Subcutaneous abdominal adipose tissue (tissue), 5 donors: Measurements from ENCODE around the gene VIP.
"Not testable (repeated sequence)": the region's sequence is repeated elsewhere in the genome, so short reads cannot be mapped to it uniquely, and the experiment has no call there.

Experiments used
- H3K27ac ChIP-seq: one replicate; pipeline ENCODE4 v1.7.0; 2013; ENCODE audit warnings: low read depth, mild to moderate bottlenecking, inconsistent platforms, low read length, moderate library complexity
- H3K27me3 ChIP-seq, 5 donors: one replicate each; pipeline ENCODE4 v1.7.0; 2013; ENCODE audit warnings: low read length in 5 of 5, inconsistent platforms in 1 of 5; ENCODE audit not compliant: control insufficient read depth in 5 of 5, insufficient read depth in 4 of 5
- H3K36me3 ChIP-seq, 5 donors: one replicate each; pipeline ENCODE4 v1.7.0; 2013; ENCODE audit warnings: low read length in 5 of 5; ENCODE audit not compliant: control insufficient read depth in 5 of 5, insufficient read depth in 5 of 5
- H3K4me1 ChIP-seq, 5 donors: one replicate each; pipeline ENCODE4 v1.7.0; 2013; ENCODE audit warnings: low read length in 5 of 5, mild to moderate bottlenecking in 3 of 5, moderate library complexity in 1 of 5; ENCODE audit not compliant: control insufficient read depth in 5 of 5, insufficient read depth in 5 of 5
- H3K4me3 ChIP-seq, 5 donors: one replicate each; pipeline ENCODE4 v1.7.0; 2013; ENCODE audit warnings: low read length in 5 of 5, low read depth in 1 of 5
- H3K9ac ChIP-seq, 5 donors: one replicate each; pipeline ENCODE4 v1.7.0; 2013; ENCODE audit warnings: low read length in 5 of 5, mild to moderate bottlenecking in 4 of 5, moderate library complexity in 3 of 5
- H3K9me3 ChIP-seq, 5 donors: one replicate each; pipeline ENCODE4 v1.7.0; 2013; ENCODE audit warnings: low read length in 5 of 5; ENCODE audit not compliant: control insufficient read depth in 5 of 5
- donor health status: healthy.
- donor health status: healthy.
- donor health status: healthy.
- donor health status: healthy.
- donor health status: healthy.

VIP gene

GRCh38 chr6:152750694-152751093, at the start of gene VIP:
TSS of gene VIP (plus strand) at chr6:152750797. CDS start at chr6:152752178, 1,381 bp downstream.
- H3K36me3 ChIP-seq, result no peaks in the 10 kb centered on the region
- H3K9ac ChIP-seq, result no peak within 1 kb of the TSS
- H3K27ac ChIP-seq, result no peak within 1 kb of the TSS
- H3K4me1 ChIP-seq, result no peaks in the 10 kb centered on the region
- H3K27me3 ChIP-seq, result peaks cover 0 to 5% (median 0%) of the 10 kb centered on the region in 5 donors
- H3K9me3 ChIP-seq, result no peaks in the 10 kb centered on the region
- H3K4me3 ChIP-seq, result no peak within 1 kb of the TSS

- H3K9ac ChIP-seq, result peak overlapping the region in 2 of 5 donors; percentile 11 to 46
- H3K4me3 ChIP-seq, result peak overlapping the region in 4 of 5 donors; percentile 7 to 58 (median 44)
Observed at GRCh38 chr6:152701081-152701862, 49.3 kb upstream of the VIP start.

DNA sequence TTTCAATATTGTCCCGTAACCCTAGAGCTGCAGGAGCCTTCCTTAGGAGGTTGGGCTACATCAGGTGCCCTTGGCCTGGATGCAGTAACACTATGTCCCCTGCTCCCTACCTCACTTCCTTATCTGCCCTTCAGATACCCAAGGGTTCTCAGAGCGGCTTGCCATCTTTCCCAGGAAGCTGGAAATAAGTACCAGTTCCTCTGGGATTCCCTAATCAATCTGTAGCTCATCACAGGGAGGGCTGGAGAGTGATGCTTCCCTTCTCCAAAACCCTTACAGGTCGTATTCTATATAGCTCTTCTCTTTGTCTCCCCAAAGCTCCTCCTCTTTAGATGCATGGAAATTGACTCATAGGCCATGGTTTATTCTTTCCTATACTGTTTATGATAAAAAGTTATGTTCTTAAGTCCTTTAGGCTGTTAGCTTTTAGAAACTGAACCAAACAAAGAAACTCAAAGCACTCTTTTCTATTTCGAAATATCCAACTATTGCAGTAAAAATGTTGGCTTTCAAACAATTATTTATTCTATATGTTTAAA, 48.7 kb upstream of the VIP start:
- Histone ChIP-seq H3K4me1 (peaks cover 0 to 17% (median 0%) of the 10 kb centered on the region in 5 donors), H3K27me3 (no peaks in the 10 kb centered on the region), H3K9ac (peak overlapping the region in 2 of 5 donors; percentile 11 to 46), H3K36me3 (no peaks in the 10 kb centered on the region), H3K4me3 (peak overlapping the region in 4 of 5 donors; percentile 7 to 58 (median 44)), H3K9me3 (no peaks in the 10 kb centered on the region), H3K27ac (peak overlapping the region; percentile 47)

More at GRCh38 chr6:152701081-152701862, 49.3 kb upstream of the VIP start:
- Histone ChIP-seq H3K4me1 (peaks cover 0 to 17% (median 0%) of the 10 kb centered on the region in 5 donors), H3K9me3 (no peaks in the 10 kb centered on the region), H3K27ac (peak overlapping the region; percentile 47), H3K27me3 (no peaks in the 10 kb centered on the region), H3K36me3 (no peaks in the 10 kb centered on the region)

DNA sequence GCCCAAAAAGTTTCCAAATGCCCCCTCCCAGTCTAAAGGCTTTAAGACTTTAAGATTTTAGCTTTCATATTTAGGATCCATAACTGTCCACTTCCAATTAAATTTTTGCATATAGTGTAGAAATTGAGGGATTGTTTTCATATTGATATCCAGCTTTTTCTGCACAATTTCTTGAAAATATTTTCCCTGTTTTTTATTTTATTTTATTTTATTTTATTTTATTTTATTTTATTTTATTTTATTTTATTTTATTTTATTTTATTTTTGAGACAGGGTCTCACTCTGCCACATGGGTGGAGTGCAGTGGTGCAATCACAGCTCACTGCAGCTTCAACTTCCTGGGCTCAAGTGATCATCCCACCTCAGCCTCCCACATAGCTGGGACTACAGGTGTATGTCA, 46.8 kb upstream of the VIP start:
- H3K4me3 ChIP-seq, H3K9ac ChIP-seq, H3K27me3 ChIP-seq, H3K9me3 ChIP-seq, H3K36me3 ChIP-seq, H3K27ac ChIP-seq: not testable (repeated sequence)
- H3K4me1 ChIP-seq, result peaks cover 0 to 17% (median 0%) of the 10 kb centered on the region in 5 donors

- H3K36me3 ChIP-seq, result no peaks in the 10 kb centered on the region
- peaks cover 0 to 4% (median 0%) of the 10 kb centered on the region in 5 donors for H3K9me3 ChIP-seq
- H3K9ac ChIP-seq, result no peak overlapping the region
- H3K4me3 ChIP-seq, result no peak overlapping the region
- H3K27ac ChIP-seq, result no peak overlapping the region
- H3K4me1 ChIP-seq, result peaks cover 0 to 17% (median 0%) of the 10 kb centered on the region in 5 donors
- H3K27me3 ChIP-seq, result no peaks in the 10 kb centered on the region
Observed at GRCh38 chr6:152705327-152705726, 45.3 kb upstream of the VIP start.

- H3K4me1 ChIP-seq, result peaks cover 0 to 2% (median 0%) of the 10 kb centered on the region in 5 donors
- H3K27me3 ChIP-seq, result no peaks in the 10 kb centered on the region
- H3K4me3 ChIP-seq, result no peak overlapping the region
- H3K9me3 ChIP-seq, result no peaks in the 10 kb centered on the region
- no peak overlapping the region for H3K9ac ChIP-seq
- H3K27ac ChIP-seq, result no peak overlapping the region
- H3K36me3 ChIP-seq, result no peaks in the 10 kb centered on the region
Observed at GRCh38 chr6:152716322-152716721, 34.3 kb upstream of the VIP start.

GRCh38 chr6:152720974-152721373, 29.6 kb upstream of the VIP start:
- Histone ChIP-seq H3K27me3 (peaks cover 0 to 6% (median 0%) of the 10 kb centered on the region in 5 donors), H3K9me3 (no peaks in the 10 kb centered on the region), H3K36me3 (peaks cover 0 to 6% (median 0%) of the 10 kb centered on the region in 5 donors), H3K9ac (no peak overlapping the region), H3K27ac (no peak overlapping the region), H3K4me3 (no peak overlapping the region), H3K4me1 (peaks cover 0 to 11% (median 7%) of the 10 kb centered on the region in 5 donors)

- Histone ChIP-seq H3K4me1 (peaks cover 0 to 11% (median 7%) of the 10 kb centered on the region in 5 donors), H3K9ac (no peak overlapping the region), H3K4me3 (no peak overlapping the region), H3K27me3 (peaks cover 0 to 6% (median 0%) of the 10 kb centered on the region in 5 donors), H3K9me3 (no peaks in the 10 kb centered on the region), H3K36me3 (peaks cover 0 to 6% (median 0%) of the 10 kb centered on the region in 5 donors), H3K27ac (no peak overlapping the region)
Observed at GRCh38 chr6:152721956-152722355, 28.6 kb upstream of the VIP start.

GRCh38 chr6:152723398-152723797, 27.2 kb upstream of the VIP start:
- Histone ChIP-seq H3K27ac (no peak overlapping the region), H3K36me3 (peaks cover 0 to 6% (median 0%) of the 10 kb centered on the region in 5 donors), H3K9me3 (no peaks in the 10 kb centered on the region), H3K4me1 (peaks cover 0 to 11% (median 7%) of the 10 kb centered on the region in 5 donors), H3K27me3 (peaks cover 0 to 6% (median 0%) of the 10 kb centered on the region in 5 donors), H3K4me3 (no peak overlapping the region), H3K9ac (no peak overlapping the region)

DNA sequence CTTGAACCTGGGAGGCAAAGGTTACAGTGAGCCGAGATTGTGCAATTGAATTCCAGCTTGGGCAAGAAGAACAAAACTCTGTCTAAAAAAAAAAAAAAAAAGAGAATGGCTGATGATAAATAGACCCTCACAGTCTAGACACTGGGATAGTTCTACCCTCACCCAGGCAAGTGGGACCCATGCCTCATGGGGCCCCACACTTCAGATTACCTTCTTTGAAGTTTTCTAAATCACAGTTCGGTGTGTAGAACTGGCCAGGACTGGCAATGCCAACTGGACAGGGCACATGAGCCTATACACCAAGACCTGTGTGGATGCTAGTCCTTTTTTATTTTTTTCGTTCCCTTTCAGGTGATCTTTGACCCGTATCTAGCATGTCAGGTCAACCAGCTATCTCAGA, 24.3 kb upstream of the VIP start:
- Histone ChIP-seq H3K27me3 (peaks cover 0 to 6% (median 0%) of the 10 kb centered on the region in 5 donors), H3K9ac (no peak overlapping the region), H3K4me3 (no peak overlapping the region), H3K4me1 (peaks cover 0 to 11% (median 6%) of the 10 kb centered on the region in 5 donors), H3K36me3 (peaks cover 0 to 6% (median 0%) of the 10 kb centered on the region in 5 donors), H3K9me3 (no peaks in the 10 kb centered on the region), H3K27ac (no peak overlapping the region)
